ENCODE data around the gene ANKRD33. TPM values are rescaled to one million over a fixed set of nuclear protein-coding genes. Genes with fewer than 3 reads are reported as not detected.
A peak's percentile ranks its signal among the peaks of the same experiment; 100 is the strongest.

Gene ANKRD33
- total and polyA plus RNA-seq, 2 of the 8 experiments (the other 6 are each of a cell fraction or from before 2014, with no cell fraction given): 0.41 to 0.53 TPM

- H3K4me1 ChIP-seq (replicated peaks in 1 of 4; ENCODE audit: control insufficient read depth in 3 of 4, insufficient read depth in 4 of 4, low read length in 3 of 4): peaks cover 12 to 31% (median 22%) of the 10 kb centered on the region in 4 experiments
- peaks cover 2 to 14% of the 10 kb centered on the region in 2 experiments for H4K20me1 ChIP-seq (replicated peaks in 1 of 2; ENCODE audit: control insufficient read depth in 1 of 2, insufficient read depth in 2 of 2, low read length in 2 of 2)
- H3K27me3 ChIP-seq (replicated peaks in 1 of 4; ENCODE audit: control insufficient read depth in 3 of 4, extremely low read depth in 1 of 4, insufficient read depth in 3 of 4, low read length in 3 of 4): peaks cover 6 to 38% (median 35%) of the 10 kb centered on the region in 4 experiments
- H3K23ac ChIP-seq (ENCODE audit: insufficient read length): no peak overlapping the region
- DNase-seq (ENCODE audit: low read depth in 1 of 2, low spot score in 2 of 2) (peak in 1 of 2 experiments; percentile 79), FAIRE-seq (no peak)
- H3K27ac ChIP-seq (ENCODE audit: low read depth, low read length): no peak overlapping the region
- H3K14ac ChIP-seq (ENCODE audit: insufficient read length): no peak overlapping the region
- peaks cover 18% of the 10 kb centered on the region; the same call in 1 of the 2 replicates for H3K23me2 ChIP-seq (ENCODE audit: low read depth, low read length)
- no peak overlapping the region for H2AFZ ChIP-seq (ENCODE audit: low read length)
- H3K9me3 ChIP-seq (ENCODE audit: insufficient read depth in 2 of 2, low read depth in 1 of 2, low read length in 1 of 2): no peaks in the 10 kb centered on the region
- H3K4ac ChIP-seq (replicated peaks; ENCODE audit: insufficient read length, low read depth, low read length): no peak overlapping the region
- no peak for TF ChIP-seq EZH2 (IDR thresholded peaks at IDR 0.05; ENCODE audit: low read depth, low read length, severe bottlenecking)
- TF ChIP-seq CBX5 (IDR thresholded peaks at IDR 0.05; ENCODE audit: low read depth, low read length): no peak
- TF ChIP-seq JUN (IDR thresholded peaks at IDR 0.05; ENCODE audit: low read depth, low read length): no peak
- TF ChIP-seq ZNF274 (IDR thresholded peaks at IDR 0.05; ENCODE audit: borderline replicate concordance, extremely low read depth, low read length): no peak
- TF ChIP-seq RBBP5 (IDR thresholded peaks at IDR 0.05; ENCODE audit: borderline replicate concordance, low read depth, low read length): peak; percentile 40; the same call in 1 of the 2 replicates
- peak in 1 of 2 experiments; percentile 69; a peak in 1 of 4 replicates for TF ChIP-seq SIN3A (conservative IDR thresholded peaks at IDR 0.05 in 1 of 2, IDR thresholded peaks at IDR 0.05 in 1 of 2; ENCODE audit: low read depth in 1 of 2, low read length in 2 of 2)
- no peak for TF ChIP-seq GTF2F1 (IDR thresholded peaks at IDR 0.05; ENCODE audit: borderline replicate concordance, low read depth, low read length)
- TF ChIP-seq ASH2L (IDR thresholded peaks at IDR 0.05; ENCODE audit: low read length): peak; percentile 25
- TF ChIP-seq SAP30 (IDR thresholded peaks at IDR 0.05; ENCODE audit: insufficient read depth, insufficient replicate concordance, low read length): peak; percentile 47
- no peak overlapping the region for H3K56ac ChIP-seq (replicated peaks; ENCODE audit: insufficient read length, low read depth, low read length)
- H3K4me2 ChIP-seq (ENCODE audit: insufficient read depth in 1 of 2, low read depth in 2 of 2, low read length in 2 of 2): peak overlapping the region; percentile 84 to 97
- peak overlapping the region; percentile 35; the same call in 1 of the 2 replicates for H4K8ac ChIP-seq (ENCODE audit: extremely low read depth, insufficient read depth, low read length)
- H3K79me2 ChIP-seq (ENCODE audit: control insufficient read depth in 1 of 2, insufficient read depth in 2 of 2, low read length in 2 of 2): peaks cover 0 to 4% of the 10 kb centered on the region in 2 experiments; a peak in 2 of 4 replicates
- peaks cover 3% of the 10 kb centered on the region; the same call in 1 of the 2 replicates for H3K79me1 ChIP-seq (ENCODE audit: low read depth, low read length)
- peak overlapping the region; percentile 48; the same call in 1 of the 2 replicates for H3K18ac ChIP-seq (ENCODE audit: extremely low read depth, low read length)
- no peak overlapping the region for H4K5ac ChIP-seq (ENCODE audit: insufficient read length, low read depth, low read length)
- peak overlapping the region; percentile 61 to 91 (median 76) for H3K4me3 ChIP-seq (ENCODE audit: extremely low read depth in 1 of 4, insufficient read depth in 2 of 4, low read depth in 3 of 4, low read length in 4 of 4)
- H2BK20ac ChIP-seq (ENCODE audit: low read length): no peak overlapping the region
- H3K36me3 ChIP-seq (ENCODE audit: control insufficient read depth in 2 of 4, insufficient read depth in 4 of 4, low read length in 3 of 4): no peaks in the 10 kb centered on the region
- no peak overlapping the region for H2AK5ac ChIP-seq (ENCODE audit: low read depth, low read length)
- no peak overlapping the region for H2BK12ac ChIP-seq (ENCODE audit: low read depth, low read length)
- CTCF ChIA-PET (ENCODE audit: partially characterized antibody): interaction anchor here (5.0 kb wide), 1 partner anchor 15 kb away, joined by 31 read pairs; no protein-coding TSS in a partner anchor
- POLR2A ChIA-PET (ENCODE audit: partially characterized antibody): interaction anchor here (3.0 to 11.0 kb wide), 2 partner anchors 11 to 19 kb away, joined by 14 to 107 read pairs; no protein-coding TSS in a partner anchor
- H3K9ac ChIP-seq (replicated peaks in 1 of 4; ENCODE audit: extremely low read depth in 1 of 4, low read depth in 3 of 4, low read length in 3 of 4): no peak overlapping the region; a peak in 2 of 7 replicates
- H2BK120ac ChIP-seq (replicated peaks; ENCODE audit: low read depth, low read length): no peak overlapping the region
- no peak overlapping the region for H2BK15ac ChIP-seq (ENCODE audit: low read length)
- H2BK5ac ChIP-seq (ENCODE audit: low read depth, low read length): no peak overlapping the region
- H4K91ac ChIP-seq (replicated peaks; ENCODE audit: insufficient read length, low read length): no peak overlapping the region
- 0% methylated on average over 13 of the region's 40 CpGs; no CpG with 5 or more reads in 1 of the 2 experiments for WGBS, 2 experiments (ENCODE audit: extremely low coverage in 1 of 2, insufficient coverage in 1 of 2, insufficient read length in 1 of 2, insufficient replicate concordance in 2 of 2, low coverage in 1 of 2, low lambda C conversion rate in 2 of 2, missing lambda C conversion rate in 1 of 2)
Observed at GRCh38 chr12:51847643-51848325, 40.1 kb upstream of the ANKRD33 start.

Measured in H1 (cell line).